A204.1 (cell line): ENCODE measurements around the gene REEP6.
"Not testable (repeated sequence)": the region's sequence is repeated elsewhere in the genome, so short reads cannot be mapped to it uniquely, and the experiment has no call there.

Experiments used
- FAIRE-seq: peaks from 2 replicates; lab custom pipeline; 2012; peaks lifted over from hg19 to GRCh38; lab: Jason Lieb, UNC

REEP6 gene

DNA sequence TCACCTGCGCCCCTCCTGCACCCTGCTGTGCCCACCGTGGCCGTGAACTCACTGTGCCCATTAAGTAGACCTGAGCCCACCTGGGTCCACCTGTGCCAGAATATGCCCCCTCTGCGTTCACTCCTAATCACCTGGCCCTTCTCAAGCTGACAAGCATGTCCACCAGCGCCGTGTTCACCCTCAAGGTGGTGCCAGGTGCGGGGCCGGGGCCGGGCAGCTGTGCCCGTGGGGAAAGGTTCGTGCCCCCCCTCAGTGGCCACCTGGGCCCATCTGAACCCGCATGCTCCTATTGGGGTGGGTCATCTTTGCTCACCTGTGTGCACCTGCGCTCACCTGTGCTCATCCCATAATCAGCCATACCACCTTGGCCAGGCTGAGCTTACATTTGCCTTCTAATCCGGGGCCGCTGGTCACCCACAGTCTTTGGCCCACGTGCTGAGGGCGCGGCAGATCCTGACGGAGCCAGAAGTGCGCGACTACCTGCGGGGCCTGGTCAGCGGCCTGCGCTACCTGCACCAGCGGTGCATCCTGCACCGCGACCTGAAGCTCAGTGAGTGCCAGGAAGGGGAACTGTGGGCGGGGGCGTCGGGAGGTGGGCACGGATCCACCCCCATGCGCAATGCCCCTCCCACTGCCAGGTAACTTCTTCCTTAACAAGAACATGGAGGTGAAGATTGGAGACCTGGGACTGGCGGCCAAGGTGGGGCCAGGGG, 35.2 kb downstream of the REEP6 start:
- FAIRE-seq: no peak

DNA sequence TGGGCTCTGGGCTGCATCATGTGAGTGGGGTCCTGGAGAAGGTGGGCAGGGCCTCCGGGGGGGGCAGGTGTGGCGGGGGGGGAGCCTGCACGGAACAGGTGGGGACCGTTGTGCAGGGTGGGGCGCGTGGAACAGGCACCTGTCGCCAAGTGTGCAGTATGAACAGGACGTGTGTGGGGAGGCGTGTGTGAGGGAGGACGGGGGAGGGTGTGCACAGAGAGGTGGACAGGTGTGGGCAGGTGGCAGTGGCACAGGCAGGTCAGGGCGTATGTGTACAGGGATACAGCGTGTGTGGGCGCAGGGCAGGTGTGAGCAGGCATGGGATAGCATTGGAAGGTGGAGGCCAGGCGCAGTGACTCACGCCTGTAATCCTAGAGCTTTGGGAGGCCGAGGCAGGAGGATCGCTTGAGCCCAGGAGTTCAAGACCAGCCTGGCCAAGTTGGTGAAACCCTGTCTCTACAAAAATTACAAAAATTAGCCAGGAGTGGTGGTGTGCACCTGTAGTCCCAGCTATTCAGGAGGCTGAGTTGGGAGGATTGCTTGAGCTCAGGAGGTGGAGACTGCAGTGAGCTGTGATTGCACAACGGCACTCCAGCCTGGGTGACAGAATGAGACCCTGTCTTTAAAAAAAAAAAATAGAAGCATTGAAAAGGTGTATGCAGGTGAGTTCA, 36.1 kb downstream of the REEP6 start:
- FAIRE-seq: no peak

DNA sequence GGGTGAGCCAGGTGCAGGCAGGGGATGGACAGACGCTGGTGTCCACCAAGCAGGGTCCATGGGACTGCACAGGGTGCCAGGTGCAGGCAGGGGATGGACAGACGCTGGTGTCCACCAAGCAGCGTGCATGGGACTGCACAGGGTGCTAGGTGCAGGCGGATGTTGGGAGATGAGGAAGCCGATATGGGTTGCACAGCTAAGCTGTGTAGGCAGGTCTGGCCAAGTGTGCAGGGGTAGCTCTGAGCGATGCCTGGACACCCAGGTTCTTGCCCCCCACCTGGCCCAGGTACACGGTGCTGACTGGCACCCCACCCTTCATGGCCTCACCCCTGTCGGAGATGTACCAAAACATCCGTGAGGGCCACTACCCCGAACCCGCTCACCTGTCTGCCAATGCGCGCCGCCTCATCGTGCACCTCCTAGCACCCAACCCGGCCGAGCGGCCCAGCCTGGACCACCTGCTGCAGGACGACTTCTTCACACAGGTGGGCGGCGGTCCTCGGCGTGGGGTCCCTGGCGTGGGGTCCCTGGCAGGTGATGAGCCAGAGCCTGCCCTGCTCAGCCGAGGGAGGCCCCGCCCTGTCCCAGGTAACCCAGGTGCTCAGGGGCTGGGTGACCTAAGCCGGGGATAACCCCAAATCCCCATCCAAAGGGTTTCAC, 36.8 kb downstream of the REEP6 start:
- FAIRE-seq: no peak

DNA sequence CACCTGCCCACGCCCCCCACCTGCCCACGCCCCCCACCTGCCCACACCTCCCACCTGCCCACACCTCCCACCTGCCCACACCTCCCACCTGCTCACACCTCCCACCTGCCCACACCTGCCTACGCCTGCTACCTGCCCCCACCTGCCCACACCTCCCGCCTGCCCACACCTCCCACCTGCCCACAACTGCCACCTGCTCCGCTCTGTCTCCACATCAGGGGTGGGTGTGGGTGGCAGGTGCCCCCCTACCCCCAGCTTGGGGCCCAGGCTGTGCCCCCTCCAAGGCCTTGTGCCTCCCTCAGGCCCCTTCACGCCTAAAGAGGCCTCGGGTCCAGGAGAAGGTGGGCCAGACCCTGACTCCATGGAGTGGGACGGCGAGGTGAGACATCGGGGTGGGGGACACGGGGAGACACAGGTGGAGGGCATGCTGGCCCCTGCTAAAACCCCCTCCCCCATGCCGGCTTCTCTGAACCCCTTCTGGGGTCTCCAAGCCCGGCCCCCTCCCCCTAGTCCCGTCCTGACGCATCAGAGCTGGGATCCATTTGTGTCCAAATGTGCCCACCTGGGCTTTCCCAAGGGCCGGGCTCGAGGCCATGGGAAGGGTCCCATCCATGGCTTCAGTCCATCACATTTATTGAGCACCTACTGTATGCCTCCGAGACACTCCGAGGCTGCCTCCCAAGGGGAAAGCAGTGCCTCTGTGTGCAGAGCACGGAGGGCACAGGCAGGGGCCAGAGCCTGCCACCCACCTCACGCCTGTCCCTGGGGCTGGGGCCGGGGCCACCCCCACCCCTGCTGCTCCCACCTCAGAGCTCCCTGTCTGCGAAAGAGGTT, 37.8 kb downstream of the REEP6 start:
- no peak for FAIRE-seq

DNA sequence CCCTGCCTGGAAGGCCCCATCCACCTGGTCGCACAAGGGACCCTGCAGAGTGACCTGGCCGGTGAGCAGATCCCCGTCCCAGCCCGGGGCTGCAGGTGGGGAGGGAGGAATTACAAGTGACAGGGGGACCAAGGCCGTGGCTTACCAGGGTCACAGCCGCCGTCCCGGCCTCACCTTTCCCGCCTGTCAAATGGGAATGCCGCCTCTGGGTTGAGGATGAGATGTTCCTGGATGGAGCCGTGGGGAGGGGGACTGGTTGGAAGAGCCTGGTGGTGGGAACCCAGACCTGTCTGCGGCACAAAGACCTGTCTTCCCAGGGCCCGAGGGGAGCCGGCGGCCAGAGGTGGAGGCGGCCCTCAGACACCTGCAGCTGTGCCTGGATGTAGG, 38.4 kb downstream of the REEP6 start:
- FAIRE-seq: no peak

DNA sequence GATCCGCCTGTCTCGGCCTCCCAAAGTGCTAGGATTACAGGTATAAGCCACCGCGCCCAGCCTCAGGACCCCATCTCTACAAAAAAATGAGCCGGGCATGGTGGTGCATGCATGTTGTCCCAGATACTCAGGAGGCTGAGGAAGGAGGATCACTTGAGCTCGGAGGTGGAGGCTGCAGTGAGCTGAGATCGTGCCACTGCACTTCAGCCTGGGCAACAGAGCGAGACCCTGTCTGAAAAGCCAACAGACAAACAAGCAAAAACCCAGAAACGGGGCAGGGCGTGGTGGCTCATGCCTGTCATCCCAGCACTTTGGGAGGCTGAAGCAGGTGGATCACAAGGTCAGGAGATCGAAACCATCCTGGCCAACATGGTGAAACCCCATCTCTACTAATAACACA, 39.9 kb downstream of the REEP6 start:
- not testable (repeated sequence) for FAIRE-seq

DNA sequence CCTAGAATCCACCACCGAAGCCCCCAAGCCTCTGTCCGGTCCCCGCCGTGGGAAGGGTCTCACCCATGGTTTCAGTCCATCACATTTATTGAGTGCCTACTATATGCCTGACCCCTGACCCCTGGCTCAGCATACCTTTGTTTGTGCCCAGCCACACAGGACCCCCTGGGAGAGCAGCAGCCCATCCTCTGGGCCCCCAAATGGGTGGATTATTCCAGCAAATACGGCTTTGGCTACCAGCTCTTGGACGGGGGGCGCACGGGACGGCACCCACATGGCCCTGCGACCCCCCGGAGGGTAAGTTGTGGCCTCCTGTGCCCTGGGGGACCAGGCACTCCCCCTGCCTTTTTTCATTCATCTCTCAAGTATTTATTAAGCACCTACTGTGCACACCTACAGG, 40.6 kb downstream of the REEP6 start:
- FAIRE-seq: no peak

DNA sequence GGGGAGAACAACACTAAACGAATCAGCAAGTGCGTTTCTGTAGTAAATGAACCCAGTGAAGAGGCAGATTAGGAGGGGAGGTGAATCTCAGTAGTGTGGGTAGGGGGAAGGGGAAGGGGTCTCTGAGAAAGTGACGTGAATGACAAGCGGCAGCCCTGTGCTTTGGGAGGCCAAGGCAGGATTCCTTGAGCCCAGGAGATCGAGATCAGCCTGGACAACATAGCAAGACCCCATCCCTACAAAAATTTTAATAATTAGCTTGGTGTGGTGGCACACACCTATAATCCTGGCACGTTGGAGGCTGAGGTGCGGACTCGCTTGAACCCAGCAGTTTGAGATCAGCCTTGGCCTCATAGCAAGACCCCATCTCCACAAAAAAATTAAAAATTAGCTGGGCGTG, 41.0 kb downstream of the REEP6 start:
- FAIRE-seq: no peak

DNA sequence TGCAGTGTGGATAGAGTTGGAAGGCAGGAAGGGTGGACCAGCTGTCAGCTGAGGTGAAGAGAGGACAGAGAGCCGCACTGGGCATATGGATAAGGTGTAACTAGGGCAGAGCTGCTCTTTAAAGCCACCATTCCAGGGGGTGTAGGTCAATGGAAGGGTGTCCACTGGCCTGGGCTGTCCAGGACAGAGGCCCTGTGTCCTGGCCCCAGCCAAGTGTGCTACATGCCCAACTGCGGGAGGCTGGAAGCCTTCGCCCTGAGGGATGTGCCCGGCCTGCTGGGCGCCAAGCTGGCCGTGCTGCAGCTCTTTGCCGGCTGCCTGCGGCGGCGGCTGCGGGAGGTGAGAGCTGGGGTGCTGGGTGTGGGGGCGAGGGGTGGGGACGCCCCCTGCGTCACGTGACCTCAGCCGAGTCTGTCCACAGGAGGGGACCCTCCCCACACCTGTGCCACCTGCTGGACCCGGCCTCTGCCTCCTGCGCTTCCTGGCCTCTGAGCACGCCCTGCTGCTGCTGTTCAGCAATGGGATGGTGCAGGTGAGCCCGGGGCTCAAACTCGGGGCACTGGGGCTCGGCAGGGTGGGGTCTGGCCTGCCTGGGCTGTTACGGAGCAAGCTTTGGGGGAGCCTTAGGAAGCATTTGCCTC, 42.6 kb downstream of the REEP6 start:
- FAIRE-seq: no peak

DNA sequence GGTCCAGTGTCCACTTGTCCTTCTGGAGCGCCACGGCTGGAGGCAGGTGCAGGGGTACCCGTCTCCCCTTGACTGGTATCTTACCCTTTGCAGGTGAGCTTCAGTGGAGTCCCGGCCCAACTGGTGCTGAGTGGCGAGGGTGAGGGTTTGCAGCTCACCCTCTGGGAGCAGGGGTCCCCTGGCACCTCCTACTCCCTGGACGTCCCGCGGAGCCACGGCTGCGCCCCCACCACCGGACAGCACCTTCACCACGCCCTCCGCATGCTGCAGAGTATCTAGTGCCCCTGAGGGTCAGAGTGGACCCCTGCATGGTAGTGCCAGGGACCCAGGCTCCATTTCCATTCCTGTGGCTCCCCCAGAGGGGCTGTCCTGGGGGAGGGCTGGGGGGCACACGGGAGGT, 44.0 kb downstream of the REEP6 start:
- FAIRE-seq: no peak

DNA sequence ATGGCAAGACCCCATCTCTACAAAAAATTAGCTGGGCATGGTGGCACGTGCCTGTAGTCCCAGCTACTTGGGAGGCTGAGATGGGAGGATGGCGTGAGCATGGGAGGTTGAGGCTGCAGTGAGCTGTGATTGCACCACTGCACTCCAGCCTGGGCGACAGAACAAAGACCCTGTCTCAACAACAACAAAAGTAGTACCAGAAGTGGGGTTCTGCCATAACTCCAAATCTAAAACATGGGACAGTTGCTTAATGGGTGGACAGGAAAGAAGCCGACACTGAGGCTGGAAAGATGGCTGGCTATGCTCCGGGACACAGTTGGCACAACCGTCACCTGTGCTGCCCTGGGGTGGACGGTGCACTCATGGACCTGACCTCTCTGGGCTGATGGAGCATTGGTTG, 44.7 kb downstream of the REEP6 start:
- not testable (repeated sequence) for FAIRE-seq

DNA sequence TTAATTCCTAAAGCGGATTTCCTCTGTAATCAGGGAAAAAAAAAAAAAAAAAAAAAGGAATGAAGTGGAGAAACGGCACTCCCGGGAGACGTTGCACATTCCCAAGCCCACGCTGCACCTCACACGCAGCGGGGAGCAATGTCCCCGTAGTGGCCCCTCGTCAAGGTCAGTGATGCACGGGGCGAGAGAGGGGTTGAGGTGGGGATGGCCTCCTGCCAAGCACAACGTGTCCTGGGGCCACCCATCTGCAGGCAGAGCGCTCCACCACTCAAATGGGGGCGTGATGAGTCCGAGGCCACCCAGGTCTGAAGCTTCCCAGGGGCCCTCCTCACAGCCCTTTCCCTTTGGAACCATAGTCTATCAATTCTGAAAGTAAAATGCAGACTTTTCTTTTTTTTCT, 48.0 kb downstream of the REEP6 start:
- FAIRE-seq: no peak

DNA sequence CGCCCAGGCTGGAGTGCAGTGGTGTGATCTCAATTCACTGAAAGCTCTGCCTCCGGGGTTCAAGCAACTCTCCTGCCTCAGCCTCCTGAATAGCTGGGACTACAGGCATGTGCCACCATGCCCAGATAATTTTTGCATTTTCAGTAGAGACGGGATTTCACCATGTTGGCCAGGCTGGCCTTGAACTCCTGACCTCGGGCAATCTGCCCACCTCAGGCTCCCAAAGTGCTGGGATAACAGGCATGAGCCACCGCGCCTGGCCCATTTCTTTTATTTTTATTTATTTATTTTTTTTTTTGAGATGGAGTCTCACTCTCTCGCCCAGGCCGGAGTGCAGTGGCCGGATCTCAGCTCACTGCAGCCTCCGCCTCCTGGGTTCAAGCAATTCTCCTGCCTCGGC, 48.8 kb downstream of the REEP6 start:
- not testable (repeated sequence) for FAIRE-seq

DNA sequence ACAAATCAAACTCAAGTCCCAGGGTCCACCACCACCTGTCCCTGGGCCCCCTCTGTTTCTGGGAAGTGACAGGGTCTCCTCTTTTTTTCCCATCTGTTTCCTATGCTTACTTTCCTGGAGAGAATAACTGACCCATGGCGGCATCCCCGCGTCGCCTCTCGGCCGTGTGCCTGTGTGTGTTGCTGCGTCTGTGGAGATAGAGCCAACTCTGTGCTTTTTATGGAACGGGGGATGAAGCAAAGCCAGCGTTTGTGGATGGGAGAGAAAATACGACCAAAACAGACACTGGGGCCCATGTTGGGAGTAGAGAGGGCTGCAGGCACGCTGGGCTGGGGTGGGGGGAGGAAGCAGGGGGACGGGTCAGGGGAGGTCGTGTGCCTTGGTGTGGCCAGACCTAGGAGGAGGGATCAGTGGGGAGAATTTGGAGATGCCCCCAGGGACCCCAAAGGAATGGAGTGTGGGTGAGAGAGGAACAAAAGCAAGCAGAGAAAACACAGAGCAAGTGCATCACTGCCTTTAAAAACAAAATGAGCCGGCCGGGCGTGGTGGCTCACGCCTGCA, 49.5 kb downstream of the REEP6 start:
- FAIRE-seq: no peak
